Activated B cell treated with CpG ODN at 0.5 μM for 24 hours (primary cell): Measurements from ENCODE around the gene EFNA5. TPM values are rescaled to one million over a fixed set of nuclear protein-coding genes. Genes with fewer than 3 reads are reported as not detected.

ENCODE experiments used
- ATAC-seq: fragments of 200-7000 bp; cut with Tn5 transposase; one replicate; pipeline ENCODE4 v1.10.0; 2021; ENCODE audit warnings: low read depth, mild to moderate bottlenecking, moderate library complexity
- CTCF ChIA-PET: fragments of 350-600 bp; sonication (Branson Sonifier 250); formaldehyde crosslinking; loops from one replicate; lab custom pipeline; 2021; ENCODE audit warnings: antibody characterized with exemption; lab: Charles Lee
- POLR2A ChIA-PET: fragments of 350-600 bp; sonication (Branson Sonifier 250); formaldehyde crosslinking; loops from one replicate; lab custom pipeline; 2021; ENCODE audit warnings: antibody characterized with exemption; lab: Charles Lee
- DNase-seq: peaks from one replicate; pipeline ENCODE4 v3.0.0; 2022
- H3K27ac Mint-ChIP-seq: one replicate; pipeline ENCODE4 v1.8.0; 2020; ENCODE audit warnings: mixed read lengths
- H3K27me3 Mint-ChIP-seq: one replicate; pipeline ENCODE4 v1.8.0; 2021; ENCODE audit warnings: mixed read lengths
- H3K36me3 Mint-ChIP-seq: one replicate; pipeline ENCODE4 v1.8.0; 2021; ENCODE audit warnings: low read depth, mixed read lengths
- H3K4me1 Mint-ChIP-seq: one replicate; pipeline ENCODE4 v1.8.0; 2021; ENCODE audit warnings: mixed read lengths
- H3K4me3 Mint-ChIP-seq: one replicate; pipeline ENCODE4 v1.8.0; 2020; ENCODE audit warnings: mild to moderate bottlenecking, mixed read lengths
- H3K9me3 Mint-ChIP-seq: one replicate; pipeline ENCODE4 v1.8.0; 2020; ENCODE audit warnings: mixed read lengths
- intact Hi-C: fragments of 100-400 bp; cut with micrococcal nuclease; formaldehyde crosslinking; loops from one replicate; pipeline ENCODE4 v1.15.1; 2024
- total RNA-seq: library from RNA; stranded (reverse); gene quantifications from 2 replicates; pipeline ENCODE4 v1.2.3, GENCODE V29; 2022
- TF ChIP-seq, protein P1 (sequence below): fragments of 200-600 bp; IDR thresholded peaks from one replicate; pipeline ENCODE4 v1.8.0; 2022; ENCODE audit warnings: antibody characterized with exemption, mild to moderate bottlenecking

Gene EFNA5
- total RNA-seq, 1 donor from 2014 or later = not detected

DNA sequence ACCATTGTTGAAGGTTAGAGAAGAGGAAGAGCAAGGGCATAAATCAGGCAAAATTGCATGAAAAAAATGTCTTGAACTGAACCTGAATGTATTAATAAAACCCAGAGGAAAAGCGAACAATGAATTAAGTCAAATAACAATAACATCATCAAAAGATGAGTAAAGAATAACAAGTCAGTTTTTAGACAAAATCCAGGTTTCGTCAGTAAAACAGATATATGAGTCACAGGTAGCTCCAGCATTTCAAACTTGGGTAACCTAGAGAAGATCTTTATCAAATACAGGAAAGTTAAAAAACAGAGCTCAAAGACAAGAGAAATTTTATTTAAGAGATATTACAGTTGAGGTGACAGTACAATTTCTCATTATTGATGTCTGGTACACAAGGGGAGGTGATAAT, 332.4 kb downstream of the EFNA5 start:
- Mint-ChIP-seq H3K27me3 (no peaks in the 10 kb centered on the region), H3K36me3 (no peaks in the 10 kb centered on the region), H3K9me3 (no peaks in the 10 kb centered on the region), H3K4me3 (no peak overlapping the region), H3K4me1 (no peaks in the 10 kb centered on the region), H3K27ac (no peak overlapping the region)
- TF ChIP-seq, protein P1, sequence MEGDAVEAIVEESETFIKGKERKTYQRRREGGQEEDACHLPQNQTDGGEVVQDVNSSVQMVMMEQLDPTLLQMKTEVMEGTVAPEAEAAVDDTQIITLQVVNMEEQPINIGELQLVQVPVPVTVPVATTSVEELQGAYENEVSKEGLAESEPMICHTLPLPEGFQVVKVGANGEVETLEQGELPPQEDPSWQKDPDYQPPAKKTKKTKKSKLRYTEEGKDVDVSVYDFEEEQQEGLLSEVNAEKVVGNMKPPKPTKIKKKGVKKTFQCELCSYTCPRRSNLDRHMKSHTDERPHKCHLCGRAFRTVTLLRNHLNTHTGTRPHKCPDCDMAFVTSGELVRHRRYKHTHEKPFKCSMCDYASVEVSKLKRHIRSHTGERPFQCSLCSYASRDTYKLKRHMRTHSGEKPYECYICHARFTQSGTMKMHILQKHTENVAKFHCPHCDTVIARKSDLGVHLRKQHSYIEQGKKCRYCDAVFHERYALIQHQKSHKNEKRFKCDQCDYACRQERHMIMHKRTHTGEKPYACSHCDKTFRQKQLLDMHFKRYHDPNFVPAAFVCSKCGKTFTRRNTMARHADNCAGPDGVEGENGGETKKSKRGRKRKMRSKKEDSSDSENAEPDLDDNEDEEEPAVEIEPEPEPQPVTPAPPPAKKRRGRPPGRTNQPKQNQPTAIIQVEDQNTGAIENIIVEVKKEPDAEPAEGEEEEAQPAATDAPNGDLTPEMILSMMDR = no peak
- POLR2A ChIA-PET = no interaction called here
- CTCF ChIA-PET = no interaction called here
- DNase-seq (no peak), ATAC-seq (no peak)
- intact Hi-C loops = no loop called here

DNA sequence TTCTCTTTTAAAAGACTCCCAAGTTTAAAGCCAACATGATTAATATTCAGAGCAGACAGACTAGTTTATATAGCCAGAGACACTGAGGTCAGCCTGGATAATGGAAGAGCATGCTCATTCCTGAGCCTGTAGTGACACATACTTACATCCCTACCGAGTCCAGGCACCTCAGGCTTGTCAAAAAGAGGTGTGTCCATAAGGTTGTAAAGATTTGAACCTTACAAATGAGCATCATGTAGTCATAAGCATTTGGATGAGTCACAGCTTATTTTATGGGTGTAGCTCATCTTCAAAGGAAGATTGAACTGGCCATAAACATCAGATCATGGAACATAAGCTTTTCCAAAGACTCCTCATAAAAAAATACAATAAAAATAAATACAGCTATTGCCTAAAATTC, 333.5 kb downstream of the EFNA5 start:
- H3K36me3 Mint-ChIP-seq = no peaks in the 10 kb centered on the region
- ChIA-PET POLR2A (no interaction called here), CTCF (no interaction called here)
- H3K4me1 Mint-ChIP-seq = no peaks in the 10 kb centered on the region
- TF ChIP-seq, protein P1 = no peak
- no peak for DNase-seq
- H3K9me3 Mint-ChIP-seq = no peaks in the 10 kb centered on the region
- H3K27ac Mint-ChIP-seq = no peak overlapping the region
- no peaks in the 10 kb centered on the region for H3K27me3 Mint-ChIP-seq
- no peak overlapping the region for H3K4me3 Mint-ChIP-seq
- no peak for ATAC-seq
- intact Hi-C loops = no loop called here

DNA sequence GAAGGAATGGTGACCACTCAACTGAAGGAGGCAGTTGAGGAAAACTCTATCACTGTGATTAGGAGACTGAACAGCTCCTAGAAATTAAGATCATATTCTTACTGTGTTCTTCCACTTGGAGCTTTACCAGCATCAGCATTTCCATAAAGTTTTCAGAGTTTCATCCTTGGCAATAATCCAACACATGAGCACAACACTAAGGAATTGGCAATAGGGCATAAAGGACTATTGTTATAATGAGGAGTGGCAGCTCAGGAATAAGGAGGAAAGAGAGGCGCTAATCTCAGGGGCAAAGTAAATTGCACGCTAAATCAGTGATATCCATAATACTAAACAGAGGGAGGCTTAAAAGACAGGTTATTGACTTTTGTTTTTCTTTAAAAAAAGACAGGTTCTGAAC, 338.9 kb downstream of the EFNA5 start:
- no peaks in the 10 kb centered on the region for H3K4me1 Mint-ChIP-seq
- no peak for DNase-seq
- CTCF ChIA-PET = no interaction called here

DNA sequence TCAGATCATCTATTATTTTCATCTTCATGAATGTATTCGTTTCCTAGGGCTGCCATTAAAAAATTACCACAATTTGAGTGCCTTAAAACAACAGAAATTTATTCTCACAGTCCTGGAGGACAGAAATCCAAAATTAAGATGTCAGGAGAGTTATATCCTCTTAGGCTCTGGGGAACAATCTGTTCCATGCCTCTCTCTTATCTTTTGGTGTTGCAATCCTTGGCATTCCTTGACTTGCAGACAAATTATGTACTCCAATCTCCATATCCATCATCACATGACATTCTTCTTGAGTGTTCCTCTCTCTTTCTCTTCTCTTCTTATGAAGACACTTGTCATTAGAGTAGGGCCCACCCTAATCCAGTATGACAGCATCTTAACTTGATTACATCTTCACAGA, 339.4 kb downstream of the EFNA5 start:
- ATAC-seq = no peak
- Mint-ChIP-seq H3K27me3 (no peaks in the 10 kb centered on the region), H3K4me1 (no peaks in the 10 kb centered on the region), H3K9me3 (no peaks in the 10 kb centered on the region), H3K4me3 (no peak overlapping the region), H3K27ac (no peak overlapping the region), H3K36me3 (no peaks in the 10 kb centered on the region)
- TF ChIP-seq, protein P1 = no peak
- POLR2A ChIA-PET = no interaction called here
- intact Hi-C loops = no loop called here
- CTCF ChIA-PET = no interaction called here
- no peak for DNase-seq

More for the DNA sequence above, 338.9 kb downstream of the EFNA5 start:
- POLR2A ChIA-PET = no interaction called here
- Mint-ChIP-seq H3K4me3 (no peak overlapping the region), H3K27ac (no peak overlapping the region), H3K36me3 (no peaks in the 10 kb centered on the region), H3K9me3 (no peaks in the 10 kb centered on the region), H3K27me3 (no peaks in the 10 kb centered on the region)
- intact Hi-C loops = no loop called here
- TF ChIP-seq, protein P1 = no peak
- no peak for ATAC-seq

DNA sequence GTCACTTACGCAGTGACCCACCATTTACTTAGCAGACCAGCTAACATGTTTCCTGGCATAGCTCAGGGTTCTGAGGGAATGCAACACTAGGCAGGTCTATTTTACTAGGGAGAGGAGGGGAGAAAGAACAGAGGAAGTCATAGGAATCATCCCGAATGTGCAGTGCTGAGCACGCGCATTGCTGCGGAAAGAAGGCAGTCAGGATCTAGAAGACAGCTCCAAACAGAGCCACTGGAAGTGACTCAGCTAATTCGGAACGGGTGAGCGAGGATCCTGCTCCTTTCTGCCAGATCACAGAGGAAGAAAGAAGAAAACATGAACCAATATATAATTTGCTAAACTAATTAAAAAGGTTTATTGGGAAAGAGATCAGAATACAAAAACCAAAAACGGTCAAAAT, 339.8 kb downstream of the EFNA5 start:
- intact Hi-C loops = no loop called here
- no peaks in the 10 kb centered on the region for H3K4me1 Mint-ChIP-seq
- ChIA-PET CTCF (no interaction called here), POLR2A (no interaction called here)
- H3K27ac Mint-ChIP-seq = no peak overlapping the region
- no peaks in the 10 kb centered on the region for H3K36me3 Mint-ChIP-seq
- no peak overlapping the region for H3K4me3 Mint-ChIP-seq
- no peaks in the 10 kb centered on the region for H3K27me3 Mint-ChIP-seq
- DNase-seq (no peak), ATAC-seq (no peak)
- no peaks in the 10 kb centered on the region for H3K9me3 Mint-ChIP-seq
- TF ChIP-seq, protein P1 = no peak
